H1 (cell line): Measurements from ENCODE around the gene CCNI. TPM values are rescaled to one million over a fixed set of nuclear protein-coding genes. Genes with fewer than 3 reads are reported as not detected.

Source experiments
- BACH1 ChIP-seq: IDR thresholded peaks from 2 replicates; pipeline ENCODE4 v1.6.1; 2012; ENCODE audit warnings: low read length, improper control_type of control experiment
- BRCA1 ChIP-seq: IDR thresholded peaks from 2 replicates; pipeline ENCODE4 v1.6.1; 2012; ENCODE audit warnings: low read depth, low read length, improper control_type of control experiment
- CHD7 ChIP-seq: fragments of 300-600 bp; sonication (generic); IDR thresholded peaks from 2 replicates; pipeline ENCODE4 v1.7.1; 2012; ENCODE audit warnings: low read length, moderate library complexity, mild to moderate bottlenecking, inconsistent platforms; ENCODE audit not compliant: insufficient replicate concordance
- EZH2 ChIP-seq: fragments of 200-600 bp; sonication (generic); IDR thresholded peaks from 2 replicates; pipeline ENCODE4 v1.7.1; 2012; ENCODE audit warnings: low read depth, mild to moderate bottlenecking, moderate library complexity, low read length, inconsistent platforms; ENCODE audit not compliant: severe bottlenecking
- NANOG ChIP-seq: IDR thresholded peaks from 2 replicates; pipeline ENCODE4 v1.6.1; 2011; ENCODE audit warnings: low read length, low read depth, mild to moderate bottlenecking, inconsistent platforms; ENCODE audit not compliant: insufficient read depth, poor library complexity, severe bottlenecking
- SRF ChIP-seq: IDR thresholded peaks from 2 replicates; pipeline ENCODE4 v1.6.1; 2011; ENCODE audit warnings: mild to moderate bottlenecking, low read depth, low read length, moderate library complexity
- YY1 ChIP-seq: IDR thresholded peaks from 2 replicates; pipeline ENCODE4 v1.6.1; 2011; ENCODE audit warnings: low read depth, mild to moderate bottlenecking, low read length
- polyA plus RNA-seq, 7 experiments: library from polyadenylated mRNA; depleted of rRNA in 3 of 7; stranded (reverse) in 5 of 7; unstranded in 2 of 7; fragments of >200 nt in 5 of 7; fragments of 200-250 nt in 2 of 7; gene quantifications; 1 replicate in 5 of 7; 2 replicates in 1 of 7; 4 replicates in 1 of 7; pipeline versions ENCODE4 v1.2.1 to v1.2.3, GENCODE V29; 2011 to 2013; ENCODE audit warnings: missing spikeins in 2 of 7, mixed read lengths in 2 of 7
- total RNA-seq: library from RNA; stranded (reverse); fragmentation: NEBNext Ultra II Directional; extraction: Animal tissue kit (Norgen Biotek cat#: 25700); gene quantifications from 2 replicates; pipeline ENCODE4 v1.2.1, GENCODE V29; 2021

Gene CCNI
- total and polyA plus RNA-seq, 2 of the 8 experiments (the other 6 are each of a cell fraction or from before 2014, with no cell fraction given): 97.8 to 234 TPM

- TF ChIP-seq CHD7 (no peak), YY1 (no peak), NANOG (no peak), BACH1 (no peak), SRF (no peak), BRCA1 (no peak), EZH2 (no peak)
Measured at GRCh38 chr4:77002321-77003107, 73.3 kb downstream of the CCNI start (continued).
